BJ (cell line): ENCODE measurements around the gene KCTD8. TPM values are rescaled to one million over a fixed set of nuclear protein-coding genes. Genes with fewer than 3 reads are reported as not detected.

Source experiments
- CTCF ChIA-PET: fragments of 350-600 bp; formaldehyde crosslinking; extraction: SDS; loops from one replicate; lab custom pipeline; 2021; ENCODE audit warnings: antibody characterized with exemption, inconsistent platforms; lab: Yijun Ruan, JAX
- POLR2A ChIA-PET: fragments of 300-600 bp; sonication (Branson Sonifier 250); formaldehyde crosslinking; extraction: SDS; loops from one replicate; lab custom pipeline; 2021; ENCODE audit warnings: antibody characterized with exemption; lab: Charles Lee
- DNase-seq: peaks from one replicate; pipeline ENCODE4 v3.0.0-alpha.2; 2011; ENCODE audit warnings: low read depth
- H3K27me3 ChIP-seq: 2 replicates; pipeline ENCODE4 v1.6.0; 2011; ENCODE audit warnings: low read length; ENCODE audit not compliant: control insufficient read depth, insufficient read depth
- H3K36me3 ChIP-seq: 2 replicates; pipeline ENCODE4 v1.5.1; 2011; ENCODE audit warnings: low read length; ENCODE audit not compliant: control insufficient read depth, insufficient read depth
- H3K4me3 ChIP-seq: 2 replicates; pipeline ENCODE4 v1.5.1; 2011; ENCODE audit warnings: low read depth, mild to moderate bottlenecking, control low read depth, low read length
- polyA plus RNA-seq: library from polyadenylated mRNA; depleted of rRNA; stranded (reverse); fragments of >200 nt; gene quantifications from 2 replicates; pipeline ENCODE4 v1.2.3, GENCODE V29; 2011
- TF ChIP-seq, protein P1 (sequence below): IDR thresholded peaks from 2 replicates; pipeline ENCODE4 v1.5.1; 2011; ENCODE audit warnings: low read depth, mild to moderate bottlenecking, control low read depth, inconsistent platforms, low read length, moderate library complexity; ENCODE audit not compliant: insufficient read depth

KCTD8 gene
- polyA plus RNA-seq, 1 experiment, result not detected

DNA sequence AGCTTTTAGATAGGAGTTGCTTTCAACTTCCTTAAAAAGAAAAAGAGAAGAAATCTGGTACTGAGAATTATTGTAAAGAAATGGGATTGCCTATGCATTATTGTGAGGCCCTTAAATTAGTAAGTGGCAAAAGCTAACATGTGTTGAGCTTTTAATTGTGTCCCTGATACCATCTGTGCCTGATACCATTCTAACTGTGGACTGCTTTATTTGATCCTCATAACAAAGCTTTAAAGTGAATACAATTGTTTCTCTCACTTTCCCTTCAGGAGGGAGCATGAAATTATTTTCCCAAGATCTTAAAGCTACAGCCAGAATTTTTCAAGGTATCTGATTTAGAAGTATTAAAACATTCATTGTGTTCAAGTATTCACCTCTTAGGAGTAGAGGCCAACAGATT, 9.9 kb downstream of the KCTD8 start:
- H3K4me3 ChIP-seq, result no peak overlapping the region
- CTCF ChIA-PET, result no interaction called here
- H3K36me3 ChIP-seq, result no peaks in the 10 kb centered on the region
- TF ChIP-seq, protein P1, sequence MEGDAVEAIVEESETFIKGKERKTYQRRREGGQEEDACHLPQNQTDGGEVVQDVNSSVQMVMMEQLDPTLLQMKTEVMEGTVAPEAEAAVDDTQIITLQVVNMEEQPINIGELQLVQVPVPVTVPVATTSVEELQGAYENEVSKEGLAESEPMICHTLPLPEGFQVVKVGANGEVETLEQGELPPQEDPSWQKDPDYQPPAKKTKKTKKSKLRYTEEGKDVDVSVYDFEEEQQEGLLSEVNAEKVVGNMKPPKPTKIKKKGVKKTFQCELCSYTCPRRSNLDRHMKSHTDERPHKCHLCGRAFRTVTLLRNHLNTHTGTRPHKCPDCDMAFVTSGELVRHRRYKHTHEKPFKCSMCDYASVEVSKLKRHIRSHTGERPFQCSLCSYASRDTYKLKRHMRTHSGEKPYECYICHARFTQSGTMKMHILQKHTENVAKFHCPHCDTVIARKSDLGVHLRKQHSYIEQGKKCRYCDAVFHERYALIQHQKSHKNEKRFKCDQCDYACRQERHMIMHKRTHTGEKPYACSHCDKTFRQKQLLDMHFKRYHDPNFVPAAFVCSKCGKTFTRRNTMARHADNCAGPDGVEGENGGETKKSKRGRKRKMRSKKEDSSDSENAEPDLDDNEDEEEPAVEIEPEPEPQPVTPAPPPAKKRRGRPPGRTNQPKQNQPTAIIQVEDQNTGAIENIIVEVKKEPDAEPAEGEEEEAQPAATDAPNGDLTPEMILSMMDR, result no peak
- DNase-seq, result no peak
- no peaks in the 10 kb centered on the region for H3K27me3 ChIP-seq
- POLR2A ChIA-PET, result no interaction called here

DNA sequence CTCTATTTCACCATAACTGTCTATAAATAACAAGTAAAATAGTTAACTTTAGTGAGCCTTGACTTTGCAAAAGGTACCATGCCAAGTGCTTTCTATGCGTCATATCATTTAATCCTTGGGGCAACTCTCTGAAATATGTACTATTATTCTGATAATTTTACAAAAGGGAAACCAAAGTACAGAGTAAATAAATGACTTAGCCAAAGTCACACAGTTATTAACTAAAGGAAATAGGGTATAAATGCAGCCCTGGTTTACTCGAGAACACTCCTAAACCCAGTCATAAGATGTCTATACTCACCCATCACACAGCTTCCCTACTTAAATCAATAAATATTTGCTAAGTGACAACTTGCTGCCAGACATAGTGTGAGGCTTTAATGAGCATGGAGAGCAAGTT, 14.4 kb downstream of the KCTD8 start:
- no peak for DNase-seq
- no peaks in the 10 kb centered on the region for H3K27me3 ChIP-seq
- no peak overlapping the region for H3K4me3 ChIP-seq
- POLR2A ChIA-PET, result no interaction called here
- TF ChIP-seq, protein P1, result no peak
- H3K36me3 ChIP-seq, result no peaks in the 10 kb centered on the region
- CTCF ChIA-PET, result no interaction called here

DNA sequence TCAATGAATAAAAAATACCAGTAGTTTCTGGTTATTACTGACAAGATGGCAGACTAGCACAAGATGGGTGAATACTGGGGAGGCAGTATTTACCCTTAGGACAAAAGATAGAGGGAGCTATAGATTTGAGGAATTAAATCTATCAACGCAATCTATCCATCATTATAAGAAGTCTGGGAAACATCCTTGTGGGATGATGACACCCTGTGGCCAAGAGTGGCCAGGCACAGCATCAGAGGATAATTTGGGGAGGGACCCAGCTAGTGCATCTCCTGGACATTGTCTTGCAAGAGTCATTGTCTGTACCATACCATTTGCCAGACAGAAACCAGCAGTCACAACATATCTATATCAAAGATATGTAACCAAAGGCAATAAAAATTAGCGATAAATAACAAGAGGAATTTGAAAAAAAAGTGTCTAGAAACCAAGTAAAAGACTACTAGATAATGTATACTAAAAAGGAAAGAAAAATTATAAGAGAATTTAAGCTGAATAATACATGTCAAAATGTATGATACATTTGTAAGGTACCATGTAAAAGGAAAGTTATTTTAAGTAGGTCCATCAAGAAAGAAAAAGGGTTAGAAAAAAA, 22.9 kb downstream of the KCTD8 start:
- TF ChIP-seq, protein P1, result no peak
- no peak overlapping the region for H3K4me3 ChIP-seq
- H3K36me3 ChIP-seq, result no peaks in the 10 kb centered on the region
- H3K27me3 ChIP-seq, result no peaks in the 10 kb centered on the region
- DNase-seq, result no peak
- CTCF ChIA-PET, result no interaction called here
- POLR2A ChIA-PET, result no interaction called here

DNA sequence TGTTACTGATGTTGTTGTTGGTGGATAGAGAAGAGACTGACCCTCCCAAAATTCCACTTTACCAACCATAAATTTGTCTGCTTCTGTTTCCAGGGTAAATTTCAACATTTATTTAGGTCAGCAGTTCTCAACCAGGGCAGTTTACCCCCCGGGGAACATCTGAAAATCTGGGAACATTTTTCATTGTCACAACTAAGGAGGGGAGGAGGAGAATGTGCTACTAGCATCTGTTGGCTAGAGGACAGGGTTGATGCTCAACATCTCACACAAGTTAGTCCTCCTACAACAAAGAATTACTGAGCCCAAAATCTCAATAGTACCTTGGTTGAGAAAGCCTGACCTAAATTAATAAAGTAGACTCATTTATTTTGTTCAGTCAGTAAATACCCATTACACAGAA, 25.7 kb downstream of the KCTD8 start:
- Histone ChIP-seq H3K4me3 (no peak overlapping the region), H3K36me3 (no peaks in the 10 kb centered on the region), H3K27me3 (no peaks in the 10 kb centered on the region)
- DNase-seq, result no peak
- POLR2A ChIA-PET, result no interaction called here
- CTCF ChIA-PET, result no interaction called here
- TF ChIP-seq, protein P1, result no peak

DNA sequence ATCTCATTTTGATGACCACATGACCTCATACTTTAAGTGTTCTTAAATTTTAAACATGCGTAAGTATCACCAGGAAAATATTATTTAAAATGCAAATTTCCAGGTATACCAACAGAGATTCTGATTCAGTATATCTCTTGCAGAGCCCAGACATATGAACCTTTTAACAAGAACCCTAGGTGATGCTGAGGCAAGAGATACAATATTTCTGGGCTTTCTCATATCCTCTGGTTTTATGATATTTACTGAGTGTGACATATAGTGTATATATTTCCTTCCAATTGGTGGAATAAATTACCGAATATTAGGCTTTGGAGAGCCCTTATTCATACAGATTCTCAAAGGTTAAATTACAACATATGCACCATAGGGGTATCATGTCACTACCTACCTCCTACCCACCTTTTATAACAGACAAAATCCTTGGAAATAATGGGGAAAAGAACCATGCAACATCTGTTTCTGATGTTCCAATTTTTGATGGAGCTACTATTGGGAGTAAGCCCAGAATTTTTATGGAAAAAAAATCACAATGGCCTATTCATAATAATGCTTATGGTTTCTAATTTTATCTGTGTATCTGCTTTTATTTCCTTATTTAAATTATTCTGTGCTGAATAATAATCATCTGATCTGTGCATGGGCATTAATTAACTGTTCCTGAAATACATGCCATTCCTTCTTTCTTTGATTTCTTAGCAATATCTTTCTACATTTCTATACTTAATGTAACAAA, 27.1 kb downstream of the KCTD8 start:
- DNase-seq, result no peak
- ChIA-PET POLR2A (no interaction called here), CTCF (interaction anchor here (1.4 kb wide), 1 partner anchor 27 kb away, joined by 3 read pairs; the partner anchor contains the start of gene KCTD8)
- H3K36me3 ChIP-seq, result no peaks in the 10 kb centered on the region
- TF ChIP-seq, protein P1, result no peak
- H3K4me3 ChIP-seq, result no peak overlapping the region
- no peaks in the 10 kb centered on the region for H3K27me3 ChIP-seq
